HG02798 (cell line): ENCODE results near the gene GJC2.

Experiments used
- ATAC-seq: cut with Tn5 transposase; IDR thresholded peaks from one replicate; pipeline ENCODE4 v1.9.1; 2021; ENCODE audit warnings: mild to moderate bottlenecking; ENCODE audit not compliant: unreplicated experiment, poor library complexity

The GJC2 gene

DNA sequence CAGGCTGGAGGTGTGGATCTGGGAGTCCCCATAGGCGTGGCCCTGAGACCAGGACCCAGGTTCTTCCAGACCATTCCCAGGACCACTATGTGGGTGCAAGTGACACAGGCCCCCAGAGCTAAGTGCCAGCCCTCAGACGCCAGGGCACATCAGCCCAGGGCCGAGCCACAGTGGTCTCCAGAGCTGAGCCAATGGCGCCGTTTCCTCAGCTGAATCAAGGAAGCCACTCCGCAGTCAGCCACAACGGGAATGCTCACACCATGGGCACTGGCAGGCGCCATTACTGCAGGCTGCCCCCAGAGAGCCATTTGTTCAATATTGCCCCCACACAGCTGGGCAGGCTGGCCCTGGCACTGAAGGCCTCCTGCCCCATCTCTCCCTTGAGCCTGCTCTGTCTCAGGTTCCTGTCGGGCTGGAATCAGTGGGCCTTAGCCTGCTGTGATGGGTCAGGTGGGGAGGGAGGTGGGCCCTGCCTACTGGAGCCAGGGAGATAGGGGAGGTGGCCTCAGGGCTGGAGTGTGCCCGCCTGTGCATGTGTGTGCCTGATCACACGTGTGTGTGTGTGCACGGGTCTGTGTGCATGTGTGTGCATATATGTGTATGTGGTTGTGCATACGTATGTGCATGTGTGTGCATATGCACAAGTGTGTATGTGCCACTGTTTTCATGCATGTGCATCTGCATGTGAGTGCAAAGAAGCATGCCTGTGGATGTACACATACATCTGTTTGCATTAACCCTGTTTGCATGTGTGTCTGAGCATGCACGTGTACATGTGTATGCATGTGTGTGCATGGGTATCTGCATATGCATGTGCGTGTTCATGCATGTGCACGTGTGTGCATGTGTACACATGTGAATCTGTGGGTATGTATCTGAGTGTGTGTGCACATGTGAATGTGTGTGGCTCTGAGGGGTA is 6.1 kb downstream of the GJC2 start:
- no peak for ATAC-seq

DNA sequence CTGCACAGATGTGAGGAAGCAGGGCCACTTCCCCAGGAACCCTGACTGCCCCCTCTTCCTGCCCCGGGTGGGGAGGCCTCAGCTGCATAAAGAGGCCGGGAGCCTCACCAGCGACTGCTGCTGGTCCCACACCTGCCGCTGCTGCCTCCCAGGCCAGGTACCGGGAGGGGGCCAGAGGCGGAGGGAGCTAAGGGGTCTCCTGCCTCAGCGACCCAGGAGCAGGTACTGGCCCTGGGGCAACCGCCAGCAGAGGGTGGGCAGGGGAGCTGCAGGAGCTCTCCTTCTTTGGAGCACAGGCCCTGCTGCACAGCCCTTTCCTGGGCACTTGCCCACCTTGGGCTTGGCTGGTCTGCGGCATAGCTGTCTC is 6.8 kb downstream of the GJC2 start:
- no peak for ATAC-seq

DNA sequence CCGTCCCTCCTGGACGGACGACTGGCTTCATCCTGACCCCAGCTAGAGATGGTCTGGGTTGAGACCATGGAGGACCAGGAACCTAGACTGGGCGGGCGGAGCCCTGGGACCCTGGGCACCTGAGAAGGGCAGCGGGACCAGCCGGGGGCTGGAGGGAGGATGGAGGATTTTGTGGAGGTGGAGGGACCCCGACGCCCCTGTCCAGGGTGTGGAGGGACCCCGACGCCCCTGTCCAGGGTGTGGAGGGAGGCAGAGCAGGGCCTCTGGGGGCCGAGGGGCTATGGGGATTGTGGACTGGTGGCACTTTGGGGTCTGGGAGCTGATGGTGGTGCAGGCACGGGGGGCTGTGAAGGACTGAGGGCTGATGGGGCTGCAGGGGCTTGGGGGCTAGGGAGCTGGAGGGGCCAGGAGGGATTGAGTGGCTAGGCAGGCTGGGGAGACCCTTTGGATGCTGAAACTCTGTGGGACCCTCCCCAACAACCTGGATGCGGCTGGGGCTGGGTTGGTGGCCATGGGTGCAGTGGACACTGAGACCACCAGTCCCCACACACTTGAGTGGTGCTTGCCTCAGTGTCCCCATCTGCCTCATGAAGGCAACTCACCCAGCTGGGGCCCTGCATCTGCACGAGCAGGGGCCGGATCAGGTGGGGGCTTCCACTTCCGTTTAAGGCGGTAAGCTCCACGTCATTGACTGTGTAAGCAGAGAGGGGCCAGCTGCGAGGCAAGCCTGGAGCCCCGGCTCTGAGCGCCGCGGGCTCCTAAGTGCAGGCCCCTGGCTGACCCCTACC is 7.4 kb downstream of the GJC2 start:
- ATAC-seq = no peak

DNA sequence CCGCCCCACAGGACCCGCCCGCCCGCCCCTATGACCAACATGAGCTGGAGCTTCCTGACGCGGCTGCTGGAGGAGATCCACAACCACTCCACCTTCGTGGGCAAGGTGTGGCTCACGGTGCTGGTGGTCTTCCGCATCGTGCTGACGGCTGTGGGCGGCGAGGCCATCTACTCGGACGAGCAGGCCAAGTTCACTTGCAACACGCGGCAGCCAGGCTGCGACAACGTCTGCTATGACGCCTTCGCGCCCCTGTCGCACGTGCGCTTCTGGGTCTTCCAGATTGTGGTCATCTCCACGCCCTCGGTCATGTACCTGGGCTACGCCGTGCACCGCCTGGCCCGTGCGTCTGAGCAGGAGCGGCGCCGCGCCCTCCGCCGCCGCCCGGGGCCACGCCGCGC is 8.0 kb downstream of the GJC2 start:
- ATAC-seq = no peak

DNA sequence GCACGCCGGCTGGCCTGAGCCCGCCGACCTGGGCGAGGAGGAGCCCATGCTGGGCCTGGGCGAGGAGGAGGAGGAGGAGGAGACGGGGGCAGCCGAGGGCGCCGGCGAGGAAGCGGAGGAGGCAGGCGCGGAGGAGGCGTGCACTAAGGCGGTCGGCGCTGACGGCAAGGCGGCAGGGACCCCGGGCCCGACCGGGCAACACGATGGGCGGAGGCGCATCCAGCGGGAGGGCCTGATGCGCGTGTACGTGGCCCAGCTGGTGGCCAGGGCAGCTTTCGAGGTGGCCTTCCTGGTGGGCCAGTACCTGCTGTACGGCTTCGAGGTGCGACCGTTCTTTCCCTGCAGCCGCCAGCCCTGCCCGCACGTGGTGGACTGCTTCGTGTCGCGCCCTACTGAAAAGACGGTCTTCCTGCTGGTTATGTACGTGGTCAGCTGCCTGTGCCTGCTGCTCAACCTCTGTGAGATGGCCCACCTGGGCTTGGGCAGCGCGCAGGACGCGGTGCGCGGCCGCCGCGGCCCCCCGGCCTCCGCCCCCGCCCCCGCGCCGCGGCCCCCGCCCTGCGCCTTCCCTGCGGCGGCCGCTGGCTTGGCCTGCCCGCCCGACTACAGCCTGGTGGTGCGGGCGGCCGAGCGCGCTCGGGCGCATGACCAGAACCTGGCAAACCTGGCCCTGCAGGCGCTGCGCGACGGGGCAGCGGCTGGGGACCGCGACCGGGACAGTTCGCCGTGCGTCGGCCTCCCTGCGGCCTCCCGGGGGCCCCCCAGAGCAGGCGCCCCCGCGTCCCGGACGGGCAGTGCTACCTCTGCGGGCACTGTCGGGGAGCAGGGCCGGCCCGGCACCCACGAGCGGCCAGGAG is 8.6 kb downstream of the GJC2 start:
- no peak for ATAC-seq

DNA sequence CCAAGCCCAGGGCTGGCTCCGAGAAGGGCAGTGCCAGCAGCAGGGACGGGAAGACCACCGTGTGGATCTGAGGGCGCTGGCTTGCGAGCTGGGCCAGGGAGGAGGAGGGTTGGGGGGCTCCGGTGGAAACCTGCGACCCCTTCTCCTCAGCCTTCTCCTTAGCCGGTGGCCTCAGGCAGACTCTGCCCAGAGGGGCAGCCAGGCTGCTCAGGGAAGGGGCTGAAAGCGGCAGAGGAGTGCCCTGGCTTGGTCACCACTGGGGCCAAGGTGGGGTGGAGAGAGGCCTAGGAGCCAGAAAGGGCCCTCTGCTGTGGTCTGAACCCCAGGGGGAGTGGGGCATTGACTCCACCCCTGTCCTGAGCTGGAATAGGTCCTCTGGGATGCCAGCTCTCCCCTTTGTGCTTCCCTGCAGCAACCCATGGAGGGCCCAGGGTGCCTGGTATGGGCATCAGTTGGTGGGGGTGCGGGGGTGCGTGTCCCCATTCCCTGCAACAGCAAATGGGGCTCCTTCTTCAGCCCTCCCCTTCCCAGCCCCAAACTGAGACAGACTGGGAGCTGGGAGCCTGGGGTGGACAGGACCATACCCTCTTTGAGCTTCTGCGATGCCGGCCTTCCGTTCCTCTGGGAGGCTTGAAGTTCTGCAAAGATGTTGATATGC is 9.4 kb downstream of the GJC2 start:
- no peak for ATAC-seq

DNA sequence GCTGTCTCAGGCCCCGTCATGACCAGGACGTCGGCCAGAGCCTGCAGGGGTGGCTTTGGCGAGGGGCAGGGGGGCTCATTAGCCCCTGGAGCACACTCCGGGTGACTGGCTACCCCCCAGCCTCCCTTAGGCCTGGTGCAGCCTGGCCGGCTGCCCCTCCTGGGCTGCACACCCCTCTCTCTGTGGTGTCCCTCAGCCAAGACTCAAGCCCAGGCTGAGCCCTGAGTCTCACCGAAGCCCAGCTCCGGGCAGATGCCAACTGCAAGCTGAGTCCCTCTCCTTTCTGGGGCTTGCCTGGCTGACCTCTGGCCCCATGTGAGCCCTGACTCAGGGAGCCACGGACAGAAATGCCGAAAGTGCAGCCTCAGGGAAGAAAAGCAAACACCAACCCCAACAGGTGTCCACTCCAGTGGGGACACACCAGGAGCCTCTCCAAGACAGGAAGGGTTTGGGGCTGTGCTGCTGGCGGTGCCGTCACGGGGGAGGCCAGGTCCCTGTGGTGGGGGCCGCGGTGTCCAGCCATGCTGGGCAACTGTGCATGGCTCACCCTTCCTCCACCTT is 10.6 kb downstream of the GJC2 start:
- no peak for ATAC-seq

DNA sequence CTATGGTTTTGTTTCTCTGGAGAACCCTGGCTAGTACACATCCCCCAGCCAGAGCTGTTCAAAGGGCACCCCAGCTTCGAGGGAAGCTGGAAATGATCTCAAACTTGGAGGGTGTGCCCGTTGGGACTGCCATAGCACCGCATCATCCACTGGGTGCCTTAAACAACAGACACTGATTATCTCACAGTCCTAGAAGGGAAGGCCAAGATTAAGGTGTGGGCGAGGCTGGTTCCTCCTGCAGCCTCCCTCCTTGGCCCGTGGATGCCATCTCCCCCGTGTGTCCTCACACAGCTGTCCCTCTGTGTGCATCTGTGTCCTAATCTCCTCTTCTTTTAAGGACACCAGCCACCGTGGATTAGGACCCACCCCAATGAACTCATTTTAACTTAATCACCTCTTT is 11.6 kb downstream of the GJC2 start:
- no peak for ATAC-seq

DNA sequence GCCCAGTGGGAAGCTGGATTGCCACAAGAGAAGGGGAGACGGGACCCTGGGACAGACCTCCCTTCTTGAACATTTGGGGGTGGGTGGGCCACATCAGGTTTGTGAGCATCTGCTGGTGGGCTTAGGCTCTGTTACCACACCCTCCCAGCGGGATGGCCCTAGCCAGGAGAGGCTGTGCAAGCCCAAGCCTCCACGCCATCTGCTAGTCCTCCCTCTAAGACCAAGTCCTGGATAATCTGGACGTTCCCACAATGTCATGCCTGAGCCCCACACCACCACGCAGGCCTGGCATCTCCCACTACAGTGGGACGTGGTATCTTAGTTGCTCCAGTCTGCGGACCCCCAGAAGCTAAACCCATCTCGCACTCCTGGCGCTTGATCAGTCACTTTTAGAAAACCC is 12.1 kb downstream of the GJC2 start:
- no peak for ATAC-seq

DNA sequence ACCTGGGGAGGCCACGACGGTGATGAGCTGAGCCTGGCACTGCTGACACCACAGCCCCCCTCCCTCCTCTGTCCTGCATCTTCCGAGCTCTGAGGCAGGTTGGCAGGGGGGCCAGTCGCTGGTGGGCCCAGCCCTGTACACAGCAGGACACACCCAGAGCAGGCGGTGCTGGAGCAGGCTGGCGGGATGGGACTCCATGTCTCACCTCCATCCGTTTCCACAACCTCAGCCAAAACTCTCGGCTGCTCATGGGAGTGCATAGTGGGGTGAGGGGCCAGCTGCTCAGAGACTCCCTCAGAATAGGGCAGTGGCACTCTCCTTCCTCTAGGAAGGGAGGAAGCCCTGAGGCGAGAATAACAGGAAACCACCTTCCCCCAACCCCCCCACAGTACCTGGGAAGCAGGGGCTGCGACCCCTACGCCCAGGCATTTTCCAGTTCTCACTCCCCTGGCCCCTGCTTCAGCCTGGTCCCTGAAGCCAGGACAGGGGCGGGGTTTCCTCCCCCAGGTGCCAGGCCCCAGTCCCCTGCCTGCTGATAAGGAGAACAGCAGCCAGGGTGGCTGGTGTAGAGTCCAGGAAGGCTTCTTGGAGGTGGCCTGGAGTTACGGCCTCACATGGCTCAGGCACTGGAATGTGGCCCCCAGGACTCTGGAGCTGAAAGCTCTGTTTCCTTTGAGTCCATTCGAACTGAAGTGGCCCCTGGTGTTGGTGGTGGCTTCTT is 12.7 kb downstream of the GJC2 start:
- no peak for ATAC-seq

DNA sequence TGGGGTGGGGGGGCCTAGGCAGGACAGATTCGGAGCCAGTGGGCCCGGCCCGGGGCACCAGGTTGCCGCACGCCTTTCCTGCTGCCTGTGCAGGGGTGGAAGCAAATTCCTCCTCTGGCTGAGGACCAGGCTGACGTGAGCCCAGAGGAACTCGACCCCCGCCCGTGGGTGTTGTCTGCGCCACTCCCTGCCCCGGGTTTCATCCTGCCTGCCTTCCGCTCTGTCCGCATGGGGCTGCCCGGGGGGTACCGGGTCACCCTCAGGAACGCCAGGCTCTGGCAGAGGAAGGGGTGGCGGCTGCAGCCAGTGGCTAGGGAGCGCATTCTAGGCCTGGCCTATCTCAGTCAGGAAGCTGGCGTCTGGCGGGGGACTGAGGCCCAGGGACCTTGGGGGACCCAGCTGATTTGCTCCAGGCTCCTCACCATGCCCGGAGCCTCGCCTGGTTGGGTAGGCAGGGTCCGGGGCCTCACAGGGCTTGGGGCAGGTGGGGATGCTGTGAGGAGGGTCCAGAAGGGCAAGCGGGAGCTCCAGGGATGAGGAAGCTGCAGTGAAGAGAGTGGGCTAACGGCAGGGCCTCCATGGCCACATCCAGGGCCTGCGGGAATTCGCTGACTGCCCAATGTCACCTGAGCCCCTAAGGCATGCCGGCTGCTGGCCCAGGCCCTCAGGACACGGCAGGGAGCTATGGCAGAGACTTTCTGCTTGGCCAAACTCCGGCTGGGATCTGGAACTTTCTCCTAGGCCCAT is 13.4 kb downstream of the GJC2 start:
- no peak for ATAC-seq

DNA sequence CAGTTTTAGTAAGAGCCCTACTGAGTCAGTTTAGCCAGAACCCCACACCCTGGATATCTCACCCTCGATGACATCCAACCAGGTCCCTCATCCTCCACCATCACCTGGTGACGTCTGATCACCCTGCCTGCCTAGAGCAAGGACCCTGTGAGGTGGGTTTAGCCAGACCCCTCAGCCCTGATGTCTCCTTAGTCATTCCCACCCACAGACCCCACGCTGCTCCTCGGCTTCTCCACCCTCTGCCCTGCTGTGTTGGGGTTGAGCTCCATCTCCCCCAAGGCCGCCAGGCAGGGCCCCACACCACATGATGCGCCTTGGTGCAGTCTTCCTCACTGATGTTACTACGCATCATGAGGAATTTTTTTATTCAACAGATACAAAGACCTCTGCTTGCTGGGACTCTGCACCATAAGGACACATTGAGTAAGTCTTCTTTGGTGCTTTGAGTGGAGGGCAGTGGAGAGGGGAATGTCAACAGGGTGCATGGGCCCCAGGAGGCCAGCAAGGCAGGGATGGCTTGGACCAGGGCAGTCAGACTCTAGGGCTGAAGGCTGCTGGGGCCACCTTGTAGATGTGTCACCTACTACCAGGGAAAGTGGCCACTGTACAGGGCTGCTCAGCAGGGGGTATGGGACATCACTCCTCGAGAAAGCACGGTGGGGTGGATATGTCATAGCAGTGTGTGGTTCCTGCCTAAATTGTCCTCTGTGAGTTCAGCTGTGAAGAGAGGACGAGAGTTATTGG is 14.2 kb downstream of the GJC2 start:
- no peak for ATAC-seq

DNA sequence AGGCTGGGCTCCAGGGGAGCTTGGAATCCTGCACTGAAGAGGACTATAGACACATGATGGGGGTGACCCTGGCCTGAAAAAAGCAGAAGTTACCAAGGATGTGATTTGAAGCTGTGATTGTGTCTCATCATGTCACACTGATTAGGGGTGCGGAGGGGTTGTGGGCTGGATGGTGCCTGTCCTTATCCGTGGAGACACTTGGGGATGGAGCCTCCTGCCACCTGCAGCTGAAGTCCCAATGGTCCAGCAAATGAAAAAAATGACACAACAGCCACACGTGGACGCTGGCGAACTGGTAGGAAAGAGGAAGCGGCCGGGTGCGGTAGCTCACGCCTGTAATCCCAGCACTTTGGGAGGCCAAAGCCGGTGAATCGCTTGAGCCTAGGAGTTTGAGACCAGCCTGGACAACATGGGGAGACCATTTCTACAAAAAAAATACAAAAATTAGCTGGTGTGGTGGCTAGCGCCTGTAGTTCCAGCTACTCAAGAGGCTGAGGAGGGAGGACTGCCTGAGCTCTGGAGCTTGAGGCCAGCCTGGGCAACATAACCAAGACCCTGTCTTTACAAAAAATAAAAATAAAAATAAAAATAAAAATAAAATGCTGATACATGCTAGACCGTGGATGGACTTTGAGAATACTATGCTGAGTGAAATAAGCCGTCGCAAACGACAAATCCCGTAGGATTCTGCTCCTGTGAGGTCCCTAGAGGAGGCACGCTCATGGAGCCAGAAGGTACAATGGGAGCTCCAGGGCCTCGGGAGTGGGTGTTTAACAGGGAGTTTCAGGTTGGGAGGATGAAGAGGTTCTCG is 15.0 kb downstream of the GJC2 start:
- no peak for ATAC-seq

DNA sequence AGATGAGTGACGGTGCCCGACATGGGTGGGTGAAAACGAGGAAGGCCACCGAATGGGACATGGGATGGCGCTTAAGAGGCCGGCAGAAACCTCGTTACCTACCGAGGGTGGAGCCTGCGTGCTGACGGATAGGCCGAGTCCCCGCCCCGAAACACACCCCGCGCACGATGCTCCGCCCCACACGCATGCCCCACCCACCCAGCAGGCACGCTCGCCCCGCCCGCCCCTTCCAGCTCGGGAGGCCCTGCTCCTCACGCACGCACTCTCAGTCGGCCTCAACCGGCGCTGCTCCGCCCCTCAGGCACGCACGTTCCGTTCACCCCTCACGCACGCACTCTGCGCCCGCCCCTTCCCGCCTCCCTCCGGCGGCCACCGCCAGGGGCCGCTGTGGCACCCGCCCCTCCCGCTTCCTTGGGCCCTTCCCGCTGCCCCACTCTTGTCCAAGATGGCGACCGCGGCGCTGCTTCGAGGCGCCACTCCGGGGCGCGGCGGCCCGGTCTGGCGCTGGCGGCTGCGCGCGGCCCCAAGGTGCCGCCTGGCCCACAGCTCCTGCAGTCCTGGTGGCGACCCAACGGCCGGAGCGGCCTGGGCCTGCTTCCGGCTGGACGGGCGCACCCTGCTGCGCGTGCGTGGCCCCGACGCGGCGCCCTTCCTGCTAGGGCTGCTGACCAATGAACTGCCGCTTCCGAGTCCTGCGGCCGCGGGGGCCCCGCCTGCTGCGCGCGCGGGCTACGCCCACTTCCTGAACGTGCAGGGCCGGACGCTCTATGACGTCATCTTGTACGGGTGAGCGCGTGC is 15.8 kb downstream of the GJC2 start, which contains the start of gene IBA57:
Gene IBA57, plus strand, starts transcription at position 433 of the 798 bp plus-strand sequence. Its CDS starts 13 bp downstream, at position 446.
- ATAC-seq = peak; percentile 84

DNA sequence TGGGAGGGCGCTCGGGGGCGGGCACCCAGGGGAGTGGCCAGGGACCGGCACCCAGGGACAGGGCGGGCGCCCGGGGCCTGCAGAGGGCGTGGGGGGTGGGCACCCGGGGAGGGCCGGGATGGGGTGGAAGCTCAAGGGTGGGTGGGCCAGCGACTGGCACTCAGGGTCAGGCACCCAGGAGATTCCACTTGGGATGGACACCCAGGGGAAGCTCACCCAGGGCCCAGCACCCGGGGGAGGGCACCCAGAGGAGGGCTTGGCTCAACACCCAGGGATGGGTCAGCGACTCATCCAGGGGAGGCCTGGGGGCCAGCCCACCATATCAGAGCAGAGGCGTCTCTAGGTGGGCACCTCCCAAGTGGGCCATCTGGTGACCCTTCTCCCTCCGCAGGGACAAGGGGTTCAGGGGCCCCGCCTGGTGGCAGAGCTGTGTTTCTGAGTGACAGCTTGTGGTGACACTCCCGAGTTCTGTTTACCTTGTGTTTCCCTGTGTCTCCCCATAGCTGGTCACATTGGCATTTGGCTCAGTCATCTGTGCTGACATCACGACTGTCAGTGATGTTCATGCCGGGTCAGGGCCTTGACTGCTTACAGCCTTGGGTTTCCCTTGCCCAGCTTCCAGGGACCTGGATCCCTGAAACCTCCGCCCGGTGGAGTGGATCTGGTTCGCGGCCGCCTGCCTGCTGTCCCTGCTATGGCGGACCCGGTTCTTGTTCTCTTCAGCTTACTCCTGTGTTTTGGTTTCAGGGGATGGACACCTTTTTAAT is 16.6 kb downstream of the GJC2 start:
- ATAC-seq = peak; percentile 8
